Type B pancreatic cell (in vitro differentiated cells): ENCODE data around the gene PPWD1. TPM values are rescaled to one million over a fixed set of nuclear protein-coding genes. Genes with fewer than 3 reads are reported as not detected.
"Not testable (repeated sequence)": the region's sequence is repeated elsewhere in the genome, so short reads cannot be mapped to it uniquely, and the experiment has no call there.

Experiments used
- DNase-seq: peaks from one replicate; pipeline ENCODE4 v3.0.0; 2021; ENCODE audit warnings: mixed read lengths; ENCODE audit not compliant: unreplicated experiment; ENCODE audit errors: extremely low spot score
- H3K27ac Mint-ChIP-seq: 2 replicates; pipeline ENCODE4 v1.8.0; 2021; ENCODE audit warnings: mild to moderate bottlenecking, mixed read lengths
- H3K27me3 Mint-ChIP-seq: 2 replicates; pipeline ENCODE4 v1.8.0; 2021; ENCODE audit warnings: mixed read lengths
- H3K36me3 Mint-ChIP-seq: 2 replicates; pipeline ENCODE4 v1.8.0; 2021; ENCODE audit warnings: mixed read lengths
- H3K4me1 Mint-ChIP-seq: one replicate; pipeline ENCODE4 v1.8.0; 2021; ENCODE audit warnings: mixed read lengths; ENCODE audit not compliant: unreplicated experiment
- H3K4me3 Mint-ChIP-seq: 2 replicates; pipeline ENCODE4 v1.8.0; 2021; ENCODE audit warnings: mild to moderate bottlenecking, mixed read lengths
- H3K9me3 Mint-ChIP-seq: 2 replicates; pipeline ENCODE4 v1.8.0; 2021; ENCODE audit warnings: mixed read lengths
- CTCF ChIP-seq: fragments of 200-600 bp; sonication (generic); conservative IDR thresholded peaks from 2 replicates; pipeline ENCODE4 v1.5.0; 2021; ENCODE audit warnings: antibody characterized with exemption, mild to moderate bottlenecking
- total RNA-seq: library from RNA; stranded (reverse); gene quantifications from 2 replicates; pipeline ENCODE4 v1.2.1, GENCODE V29; 2021; ENCODE audit warnings: low replicate concordance

Gene PPWD1
- total RNA-seq, 1 donor from 2014 or later, result 40.4 TPM

GRCh38 chr5:65556718-65557117, 6.4 kb upstream of the PPWD1 start:
- Mint-ChIP-seq H3K4me3 (no peak overlapping the region), H3K27ac (no peak overlapping the region), H3K27me3 (no peaks in the 10 kb centered on the region), H3K9me3 (no peaks in the 10 kb centered on the region), H3K36me3 (peaks cover 3% of the 10 kb centered on the region), H3K4me1 (peaks cover 4% of the 10 kb centered on the region)
- no peak for TF ChIP-seq CTCF
- DNase-seq, result no peak

- no peaks in the 10 kb centered on the region for H3K9me3 Mint-ChIP-seq
- H3K36me3 Mint-ChIP-seq, result no peaks in the 10 kb centered on the region
- TF ChIP-seq CTCF, result no peak
- H3K27ac Mint-ChIP-seq, result peak overlapping the region; percentile 98
- DNase-seq, result no peak
- peaks cover 33% of the 10 kb centered on the region for H3K4me1 Mint-ChIP-seq
- no peaks in the 10 kb centered on the region for H3K27me3 Mint-ChIP-seq
- H3K4me3 Mint-ChIP-seq, result peak overlapping the region; percentile 98
Observed at GRCh38 chr5:65563777-65564176, 681 bp downstream of the PPWD1 start.

GRCh38 chr5:65566505-65566904, 3.4 kb downstream of the PPWD1 start:
- no peak for TF ChIP-seq CTCF
- no peak overlapping the region for H3K4me3 Mint-ChIP-seq
- H3K9me3 Mint-ChIP-seq, result no peaks in the 10 kb centered on the region
- H3K4me1 Mint-ChIP-seq, result peaks cover 28% of the 10 kb centered on the region
- H3K27me3 Mint-ChIP-seq, result no peaks in the 10 kb centered on the region
- no peaks in the 10 kb centered on the region for H3K36me3 Mint-ChIP-seq
- no peak for DNase-seq
- H3K27ac Mint-ChIP-seq, result no peak overlapping the region

GRCh38 chr5:65570598-65571226, 7.6 kb downstream of the PPWD1 start:
- Mint-ChIP-seq H3K36me3 (peaks cover 22% of the 10 kb centered on the region), H3K27ac (no peak overlapping the region), H3K27me3 (no peaks in the 10 kb centered on the region), H3K9me3 (no peaks in the 10 kb centered on the region), H3K4me1 (peaks cover 4% of the 10 kb centered on the region), H3K4me3 (no peak overlapping the region)
- TF ChIP-seq CTCF, result no peak
- DNase-seq, result no peak

GRCh38 chr5:65577141-65577540, 14.0 kb downstream of the PPWD1 start:
- no peak for DNase-seq
- Mint-ChIP-seq H3K27ac (no peak overlapping the region), H3K4me3 (no peak overlapping the region), H3K36me3 (peaks cover 33% of the 10 kb centered on the region), H3K9me3 (no peaks in the 10 kb centered on the region), H3K4me1 (no peaks in the 10 kb centered on the region), H3K27me3 (no peaks in the 10 kb centered on the region)
- TF ChIP-seq CTCF, result no peak

GRCh38 chr5:65588694-65589093, 25.6 kb downstream of the PPWD1 start:
- no peak for DNase-seq
- Mint-ChIP-seq H3K27ac (no peak overlapping the region), H3K9me3 (no peaks in the 10 kb centered on the region), H3K27me3 (no peaks in the 10 kb centered on the region), H3K36me3 (peaks cover 18% of the 10 kb centered on the region), H3K4me3 (no peak overlapping the region), H3K4me1 (no peaks in the 10 kb centered on the region)
- peak; percentile 28 for TF ChIP-seq CTCF

GRCh38 chr5:65601761-65602160, 38.7 kb downstream of the PPWD1 start:
- peaks cover 20% of the 10 kb centered on the region for H3K9me3 Mint-ChIP-seq
- DNase-seq, H3K27me3 Mint-ChIP-seq, H3K27ac Mint-ChIP-seq, H3K4me3 Mint-ChIP-seq, H3K4me1 Mint-ChIP-seq: not testable (repeated sequence)
- H3K36me3 Mint-ChIP-seq, result peaks cover 59% of the 10 kb centered on the region
